ENCODE measurements around the gene KRTAP4-5.
"Not testable (repeated sequence)": the region's sequence is repeated elsewhere in the genome, so short reads cannot be mapped to it uniquely, and the experiment has no call there.

KRTAP4-5 gene

DNA sequence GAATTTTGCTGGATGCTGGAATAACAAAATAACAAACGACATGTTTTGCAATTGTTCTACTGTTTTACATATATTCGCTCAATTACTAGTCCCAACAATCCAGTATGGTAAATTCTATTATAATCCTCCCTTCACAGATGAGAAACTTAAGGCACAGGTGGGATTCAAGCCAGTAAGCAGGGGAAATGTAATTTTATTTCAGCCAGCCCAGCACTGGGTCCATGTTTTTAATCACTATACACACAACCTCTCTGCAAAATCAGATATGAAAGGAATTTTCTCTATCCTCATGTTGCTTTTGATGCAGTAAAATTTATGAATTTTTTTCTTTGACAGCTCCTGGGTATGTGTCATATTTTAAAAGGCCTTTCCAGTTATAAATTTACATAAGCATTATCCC lies 4.4 kb downstream of the KRTAP4-5 start:
- no peak for DNase-seq

DNA sequence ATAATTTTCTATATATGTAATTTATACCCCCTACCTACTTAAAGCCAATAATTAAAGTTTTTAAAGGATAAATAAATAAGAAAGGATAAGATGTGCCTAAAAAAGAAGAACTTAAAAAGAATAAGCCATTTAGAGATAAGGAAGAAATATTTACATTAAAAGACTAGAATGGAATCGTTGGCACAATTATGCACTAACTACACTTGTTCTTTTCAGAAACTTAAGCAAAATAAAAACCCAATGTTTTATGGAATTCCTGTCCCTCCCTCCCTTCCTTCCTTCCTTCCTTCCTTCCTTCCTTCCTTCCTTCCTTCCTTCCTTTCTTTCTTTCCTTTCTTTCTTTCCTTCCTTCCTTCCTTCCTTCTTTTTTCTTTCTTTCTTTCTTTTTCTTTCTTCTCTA lies 4.8 kb downstream of the KRTAP4-5 start:
- DNase-seq, result no peak

DNA sequence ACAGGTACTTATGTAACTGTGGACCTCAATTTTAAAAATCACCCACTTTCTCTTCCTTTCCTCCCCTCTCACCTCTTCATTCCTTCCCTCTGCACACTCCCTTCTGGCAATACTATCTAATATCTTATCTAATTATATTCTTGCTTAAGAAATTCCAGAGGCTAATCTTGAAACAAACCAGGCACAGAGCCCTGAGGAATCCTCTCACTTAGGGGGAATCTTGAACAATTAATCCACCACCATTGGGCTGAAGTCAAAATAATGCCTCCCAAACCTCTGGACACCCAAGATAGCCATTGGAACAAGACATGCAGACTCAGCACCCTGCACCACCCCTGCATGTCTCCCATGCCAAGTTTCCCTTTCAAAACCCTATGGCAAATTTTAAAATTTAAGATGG lies 8.3 kb downstream of the KRTAP4-5 start:
- no peak for DNase-seq

DNA sequence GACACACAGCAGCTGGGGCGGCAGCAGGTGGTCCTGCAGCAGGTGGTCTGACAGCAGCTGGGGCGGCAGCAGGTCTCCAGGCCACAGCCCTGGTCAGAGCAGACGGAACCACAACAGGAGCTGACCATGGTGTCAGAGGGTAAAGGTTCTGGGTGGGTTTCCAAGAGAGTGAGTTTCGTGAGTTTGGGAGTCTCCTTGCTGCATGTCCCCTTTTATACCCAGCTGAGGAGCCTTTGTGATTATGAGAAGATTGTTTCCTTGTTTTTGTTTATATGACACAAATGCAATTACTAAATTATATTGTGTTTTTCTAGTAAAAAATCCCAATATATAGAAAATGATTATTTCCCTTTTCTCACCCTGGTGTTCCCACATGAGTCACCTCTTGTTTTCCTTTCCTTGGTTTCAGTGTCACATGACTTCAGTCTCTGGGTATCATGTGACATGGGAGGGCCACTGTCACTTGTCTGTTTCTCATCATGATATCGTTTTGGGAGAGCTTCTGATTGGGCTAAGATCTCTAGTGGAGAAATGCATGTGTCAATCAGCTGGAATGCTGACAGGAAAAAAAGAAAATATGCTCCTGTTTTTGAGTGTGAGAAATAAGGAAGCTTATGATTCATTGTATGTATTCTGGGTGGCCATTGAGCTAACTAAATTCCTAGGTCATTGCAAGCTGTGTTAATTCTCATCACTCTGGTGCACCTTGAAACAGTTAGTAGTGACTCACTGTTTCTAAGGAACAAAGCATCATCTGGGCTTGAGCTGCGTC lies 9.1 kb downstream of the KRTAP4-5 start, which contains the start of gene KRTAP4-6:
Gene KRTAP4-6 (minus strand): TSS at position 185 of the 772 bp plus-strand sequence. CDS start 57 bp downstream, at position 128.
- DNase-seq, result peak; percentile 86

DNA sequence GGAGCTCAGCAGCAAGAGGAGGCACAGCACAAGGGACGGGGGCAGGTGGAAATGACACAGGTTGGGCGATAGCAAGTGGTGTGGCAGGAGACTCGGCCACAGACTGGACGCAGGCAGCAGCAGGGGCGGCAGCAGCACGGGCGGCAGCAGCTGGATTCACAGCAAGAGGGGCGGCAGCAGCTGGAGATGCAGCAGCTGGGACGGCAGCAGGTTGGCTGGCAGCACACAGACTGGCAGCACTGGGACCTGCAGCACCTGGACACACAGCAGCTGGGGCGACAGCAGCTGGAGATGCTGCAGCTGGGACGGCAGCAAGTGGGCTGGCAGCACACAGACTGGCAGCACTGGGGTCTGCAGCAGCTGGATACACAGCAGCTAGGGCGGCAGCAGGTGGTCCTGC lies 9.8 kb downstream of the KRTAP4-5 start:
- DNase-seq, result not testable (repeated sequence)

DNA sequence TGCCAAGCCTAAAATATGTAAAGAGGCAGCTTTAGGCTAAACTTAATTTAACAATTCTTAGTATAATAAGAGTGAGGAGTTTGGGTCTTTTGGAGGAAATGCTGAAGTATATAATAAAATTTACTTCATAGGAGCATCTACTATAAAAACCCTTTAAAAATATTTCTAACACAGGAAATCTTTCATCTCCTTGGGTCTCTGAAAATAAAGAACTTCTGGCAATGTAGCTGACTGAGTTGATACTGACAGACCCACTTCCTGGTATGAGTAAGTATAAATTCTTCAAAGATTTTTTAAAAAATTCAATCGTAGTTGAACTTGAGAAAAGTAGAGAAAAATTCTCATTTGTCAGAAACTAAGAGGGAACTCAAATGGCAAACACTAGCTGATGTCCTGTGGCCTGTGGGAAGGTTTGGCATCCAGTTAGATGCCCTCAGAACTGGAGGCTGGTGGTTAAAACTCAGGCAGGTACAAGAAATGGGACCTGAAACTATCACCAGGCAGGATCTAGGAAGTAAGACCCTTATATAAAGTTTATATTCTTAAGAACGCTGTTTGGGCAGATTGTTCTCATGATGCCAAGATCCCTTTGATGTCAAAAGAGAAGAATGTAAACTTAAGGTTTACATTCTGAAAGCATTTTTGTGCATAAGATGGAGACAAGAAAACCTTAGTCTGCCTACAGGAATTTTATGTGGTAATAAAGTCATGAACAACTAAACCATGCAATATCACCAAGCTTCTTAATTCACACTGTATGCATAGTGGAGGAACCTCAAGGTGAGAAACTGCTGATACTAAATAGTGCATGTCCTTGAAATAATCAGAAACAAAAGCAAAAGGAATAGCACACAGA lies 15.5 kb downstream of the KRTAP4-5 start:
- DNase-seq, result no peak

DNA sequence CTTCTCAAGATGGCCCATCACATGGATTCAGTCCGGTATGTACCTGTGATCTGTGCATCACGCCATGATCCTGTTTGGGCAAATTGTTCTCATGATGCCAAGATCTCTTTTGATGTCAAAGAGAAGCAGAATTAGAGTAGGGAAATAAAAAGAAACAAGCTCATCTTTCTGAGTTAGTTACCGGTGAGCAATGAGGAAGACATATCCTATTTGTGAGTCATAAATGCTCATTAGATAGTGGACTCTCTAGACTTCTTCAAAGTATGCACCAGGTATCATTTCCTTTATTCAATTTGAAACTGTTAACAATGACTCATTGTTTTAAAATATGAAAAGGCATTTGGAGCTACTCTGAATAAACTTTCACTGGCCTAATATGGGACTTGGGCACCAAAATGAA lies 17.6 kb downstream of the KRTAP4-5 start:
- DNase-seq, result peak; percentile 73

DNA sequence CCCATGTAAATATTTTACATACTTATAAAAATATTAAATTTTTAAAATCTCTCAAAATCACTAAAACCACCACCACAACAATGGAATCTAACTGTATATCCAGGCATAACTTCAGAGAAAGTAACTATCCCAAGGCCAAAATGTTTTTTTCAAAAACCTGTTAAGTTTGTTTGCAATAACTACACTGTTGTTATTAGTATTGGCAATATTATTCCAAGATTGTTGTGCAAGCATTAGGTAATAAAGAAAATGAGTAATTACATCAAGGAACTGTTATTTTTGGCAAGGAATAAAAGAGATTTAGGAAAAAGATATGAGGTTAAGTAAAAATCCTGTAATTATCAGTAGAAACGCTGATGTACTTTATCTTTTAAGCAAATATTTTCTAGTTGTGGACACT lies 22.3 kb downstream of the KRTAP4-5 start:
- DNase-seq, result no peak

DNA sequence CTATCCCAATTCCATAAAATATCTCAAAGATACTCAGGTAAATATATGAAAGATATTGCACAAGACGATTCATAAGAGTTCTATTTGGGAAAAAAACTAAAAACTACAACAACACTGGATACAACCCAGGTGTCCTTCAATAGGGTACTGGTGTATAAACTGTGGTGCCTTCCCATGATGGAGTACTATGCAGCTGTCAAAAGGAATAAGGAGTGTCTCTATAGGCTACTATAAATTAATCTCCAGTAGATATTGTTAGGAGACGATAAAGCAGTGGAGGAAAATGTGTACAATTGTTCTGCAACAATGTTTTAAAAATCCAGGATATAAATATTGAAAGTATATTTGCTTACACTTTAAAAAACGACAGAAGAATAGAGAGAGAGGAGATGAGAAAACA lies 23.2 kb downstream of the KRTAP4-5 start:
- DNase-seq, result no peak

DNA sequence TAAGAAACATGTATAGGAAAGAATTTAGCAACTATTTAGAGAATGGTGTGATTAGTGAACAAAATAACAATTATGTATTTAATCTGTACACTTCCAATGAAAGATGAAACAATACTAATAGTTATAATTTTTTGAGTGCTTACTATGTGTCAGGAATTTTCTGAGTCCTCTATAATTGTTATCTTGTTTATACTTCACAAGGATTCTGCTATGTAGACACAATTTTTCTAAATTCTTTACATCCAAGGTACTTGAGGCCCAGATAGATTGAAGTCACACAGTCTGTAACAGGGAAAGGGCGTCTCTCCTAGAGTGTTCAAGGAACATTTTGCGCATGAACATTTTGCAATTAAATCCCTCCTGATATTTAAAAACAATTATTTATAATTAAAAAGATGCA lies 24.6 kb downstream of the KRTAP4-5 start:
- no peak for DNase-seq

DNA sequence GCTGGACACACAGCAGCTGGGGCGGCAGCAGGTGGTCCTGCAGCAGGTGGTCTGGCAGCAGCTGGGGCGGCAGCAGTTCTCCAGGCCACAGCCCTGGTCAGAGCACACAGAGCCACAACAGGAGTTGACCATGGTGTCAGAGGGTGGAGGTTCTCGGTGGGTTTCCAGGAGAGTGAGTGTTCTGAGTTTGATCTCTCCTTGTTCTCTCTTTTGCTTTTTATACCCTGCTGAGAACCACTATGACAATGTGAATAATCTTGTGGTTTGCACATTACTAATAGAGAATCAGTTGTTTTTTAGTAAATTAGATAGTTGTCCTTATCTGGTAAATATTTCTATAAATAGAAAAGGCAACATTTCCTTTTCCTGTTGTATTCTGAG lies 25.6 kb downstream of the KRTAP4-5 start, which contains the start of gene KRTAP4-12:
Gene KRTAP4-12 (minus strand): TSS at position 192 of the 381 bp plus-strand sequence. CDS start 60 bp downstream, at position 132.
- not testable (repeated sequence) for DNase-seq

DNA sequence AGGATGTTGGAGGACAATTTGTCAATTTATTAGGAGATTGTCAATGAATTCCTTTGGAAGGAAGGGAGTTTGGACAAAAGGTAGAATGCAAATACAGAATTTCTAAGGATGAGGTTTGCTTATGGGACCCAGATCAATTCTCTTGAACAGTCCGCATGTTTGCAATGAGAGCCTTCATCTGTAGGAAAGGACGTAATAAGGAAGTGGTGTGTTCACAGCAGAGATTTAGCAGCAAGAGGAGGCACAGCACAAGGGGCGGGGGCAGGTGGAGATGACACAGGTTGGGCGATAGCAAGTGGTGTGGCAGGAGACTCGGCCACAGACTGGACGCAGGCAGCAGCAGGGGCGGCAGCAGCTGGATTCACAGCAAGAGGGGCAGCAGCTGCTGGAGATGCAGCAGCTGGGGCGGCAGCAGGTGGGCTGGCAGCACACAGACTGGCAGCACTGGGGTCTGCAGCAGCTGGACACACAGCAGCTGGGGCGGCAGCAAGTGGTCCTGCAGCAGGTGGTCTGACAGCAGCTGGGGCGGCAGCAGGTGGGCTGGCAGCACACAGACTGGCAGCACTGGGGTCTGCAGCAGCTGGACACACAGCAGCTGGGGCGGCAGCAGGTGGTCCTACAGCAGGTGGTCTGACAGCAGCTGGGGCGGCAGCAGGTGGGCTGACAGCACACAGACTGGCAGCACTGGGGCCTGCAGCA lies 26.2 kb downstream of the KRTAP4-5 start:
- not testable (repeated sequence) for DNase-seq

DNA sequence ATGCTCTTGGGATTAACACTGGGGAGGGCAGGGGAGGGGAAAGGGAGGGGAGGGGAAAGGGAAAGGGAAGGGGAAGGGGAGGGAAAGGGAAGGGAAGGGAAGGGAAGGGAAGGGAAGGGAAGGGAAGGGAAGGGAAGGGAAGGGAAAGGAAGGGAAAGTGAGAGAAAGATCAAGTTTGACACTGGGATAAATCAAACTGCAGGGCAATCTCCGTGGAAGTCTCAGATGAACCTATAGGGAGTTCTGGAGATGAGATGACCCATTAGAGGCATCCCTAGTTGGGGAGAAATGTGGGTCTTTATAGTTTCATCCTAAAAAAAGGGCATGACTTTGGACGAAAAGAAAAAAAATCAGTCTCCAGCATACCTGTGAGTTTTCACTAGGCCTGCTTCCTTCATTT lies 27.9 kb downstream of the KRTAP4-5 start:
- no peak for DNase-seq

DNA sequence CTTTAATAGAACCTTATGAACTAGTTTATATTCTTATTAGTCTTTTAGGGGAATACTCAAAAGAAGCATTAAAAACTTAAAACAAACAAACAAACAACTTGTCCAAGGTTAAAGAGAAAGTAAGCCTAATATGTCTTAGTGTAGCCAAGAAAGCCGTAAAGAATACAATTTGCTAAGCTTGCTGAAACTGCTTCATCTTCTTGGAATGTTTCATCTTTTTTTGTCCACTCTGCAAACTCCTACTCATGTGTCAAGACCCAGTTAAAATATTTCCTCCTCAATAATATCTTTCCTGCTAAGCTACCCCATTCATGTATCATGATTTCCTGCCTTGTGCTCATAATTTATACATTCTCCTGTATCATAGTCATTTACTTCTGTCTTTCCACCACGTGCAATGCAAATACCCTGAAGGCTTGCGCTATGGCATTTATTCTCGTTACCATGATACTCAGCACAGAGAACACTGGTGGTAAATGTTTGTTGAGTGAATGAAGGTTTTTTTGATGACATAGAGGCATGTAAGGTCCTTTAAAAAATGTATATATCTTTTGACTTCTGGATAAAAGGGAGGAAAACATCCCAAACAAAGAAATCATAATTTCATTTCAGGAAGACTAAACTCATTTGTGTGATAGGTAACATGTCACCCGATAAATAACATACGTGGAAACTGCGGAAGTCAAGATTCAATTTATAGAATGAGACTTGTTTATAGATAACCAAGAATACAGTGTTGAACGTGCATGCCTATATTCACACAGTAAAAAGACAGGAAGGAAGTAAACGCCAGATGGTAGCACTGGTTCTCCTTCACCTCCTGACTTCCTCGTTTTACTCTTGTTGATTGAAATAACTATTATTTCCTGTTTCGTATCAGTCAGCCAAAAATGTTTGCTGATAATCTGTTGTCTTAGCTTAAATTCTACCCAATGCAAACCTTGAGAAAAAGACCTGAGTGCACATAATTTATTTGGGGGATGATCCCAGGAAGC lies 29.6 kb downstream of the KRTAP4-5 start:
- DNase-seq, result peak; percentile 83

DNA sequence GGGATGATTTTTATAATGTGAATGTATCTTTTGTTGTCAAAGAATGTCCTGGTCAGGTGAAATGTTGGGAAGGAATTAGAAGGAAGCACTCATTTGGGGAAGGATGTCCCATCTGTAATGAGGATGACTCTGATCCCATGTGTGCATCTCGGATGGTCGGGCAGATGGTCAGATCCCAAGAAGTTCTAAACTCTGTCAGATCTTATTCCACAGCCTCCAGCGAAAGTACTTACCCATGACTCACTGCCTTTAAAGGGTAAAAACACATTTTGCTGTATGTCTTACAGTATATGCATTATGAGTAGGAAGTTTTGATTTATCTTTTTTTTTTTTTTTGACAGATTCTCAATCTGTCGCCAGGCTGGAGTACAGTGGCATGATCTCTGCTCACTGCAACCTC lies 30.9 kb downstream of the KRTAP4-5 start:
- peak; percentile 82 for DNase-seq

DNA sequence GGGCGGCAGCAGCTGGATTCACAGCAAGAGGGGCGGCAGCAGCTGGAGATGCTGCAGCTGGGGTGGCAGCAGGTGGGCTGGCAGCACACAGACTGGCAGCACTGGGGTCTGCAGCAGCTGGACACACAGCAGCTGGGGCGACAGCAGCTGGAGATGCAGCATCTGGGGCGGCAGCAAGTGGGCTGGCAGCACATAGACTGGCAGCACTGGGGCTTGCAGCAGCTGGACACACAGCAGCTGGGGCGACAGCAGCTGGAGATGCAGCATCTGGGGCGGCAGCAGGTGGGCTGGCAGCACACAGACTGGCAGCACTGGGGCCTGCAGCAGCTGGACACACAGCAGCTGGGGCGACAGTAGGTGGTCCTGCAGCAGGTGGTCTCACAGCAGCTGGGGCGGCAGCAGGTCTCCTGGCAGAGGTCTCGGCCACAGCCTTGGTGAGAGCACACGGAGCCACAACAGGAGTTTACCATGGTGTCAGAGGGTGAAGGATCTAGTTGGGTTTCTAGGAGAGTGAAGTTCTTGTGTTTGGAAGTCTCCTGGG lies 31.7 kb downstream of the KRTAP4-5 start, which contains the start of gene KRTAP4-11:
Gene KRTAP4-11 (minus strand): TSS at position 528 of the 541 bp plus-strand sequence. CDS start 58 bp downstream, at position 470.
- DNase-seq, result not testable (repeated sequence)

DNA sequence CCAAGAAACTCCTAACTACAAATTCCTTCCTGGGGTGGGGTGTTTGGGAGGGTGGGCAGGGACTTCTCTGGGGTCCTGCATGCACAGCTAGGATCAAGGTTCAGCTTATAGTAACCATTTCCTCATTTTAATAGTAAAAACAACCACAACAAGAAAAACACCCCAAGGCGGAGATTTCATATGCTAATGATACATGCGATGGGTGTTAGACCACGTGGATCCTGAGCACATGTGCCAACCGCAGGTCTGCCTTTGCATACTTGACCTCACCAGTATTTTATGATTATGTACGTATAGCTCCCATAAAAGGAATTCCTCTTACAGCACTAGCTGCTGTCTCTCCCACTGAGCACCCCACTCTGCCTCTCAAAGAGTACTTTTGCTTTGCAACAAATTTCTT lies 33.3 kb downstream of the KRTAP4-5 start:
- DNase-seq, result peak; percentile 66

DNA sequence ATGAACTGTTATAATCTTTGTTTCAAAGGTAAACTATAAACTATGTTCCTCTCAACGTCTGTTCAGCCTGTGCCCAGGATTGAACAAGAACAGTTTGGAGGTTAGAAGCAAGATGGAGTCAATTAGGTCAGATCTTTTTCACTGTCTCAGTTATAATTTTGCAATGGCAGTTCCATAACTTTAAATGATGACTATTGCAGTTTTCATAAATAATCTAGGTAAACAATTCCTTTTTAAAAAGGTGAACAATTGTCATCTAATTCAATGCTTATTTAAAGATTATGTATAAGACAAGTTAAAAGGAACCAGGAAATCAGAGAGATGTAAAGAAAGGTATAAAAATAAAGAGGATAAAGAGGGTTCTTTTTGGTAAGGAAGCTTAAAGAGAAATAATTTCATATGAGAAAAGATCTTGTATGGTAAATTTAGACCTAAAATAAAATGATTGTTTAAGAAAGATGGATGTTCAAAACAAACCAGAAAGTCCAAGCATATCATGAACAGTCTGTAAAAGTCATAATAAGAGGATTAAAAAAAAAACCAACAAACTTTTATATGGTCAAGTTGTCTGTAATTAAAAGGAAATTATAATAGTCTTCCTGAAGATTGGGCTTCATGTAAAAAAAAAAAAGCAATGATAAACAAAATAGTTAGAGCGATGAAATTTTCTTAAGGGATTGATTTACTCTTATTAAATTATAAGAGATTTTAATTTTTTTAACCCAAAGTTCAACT lies 38.3 kb downstream of the KRTAP4-5 start:
- no peak for DNase-seq

DNA sequence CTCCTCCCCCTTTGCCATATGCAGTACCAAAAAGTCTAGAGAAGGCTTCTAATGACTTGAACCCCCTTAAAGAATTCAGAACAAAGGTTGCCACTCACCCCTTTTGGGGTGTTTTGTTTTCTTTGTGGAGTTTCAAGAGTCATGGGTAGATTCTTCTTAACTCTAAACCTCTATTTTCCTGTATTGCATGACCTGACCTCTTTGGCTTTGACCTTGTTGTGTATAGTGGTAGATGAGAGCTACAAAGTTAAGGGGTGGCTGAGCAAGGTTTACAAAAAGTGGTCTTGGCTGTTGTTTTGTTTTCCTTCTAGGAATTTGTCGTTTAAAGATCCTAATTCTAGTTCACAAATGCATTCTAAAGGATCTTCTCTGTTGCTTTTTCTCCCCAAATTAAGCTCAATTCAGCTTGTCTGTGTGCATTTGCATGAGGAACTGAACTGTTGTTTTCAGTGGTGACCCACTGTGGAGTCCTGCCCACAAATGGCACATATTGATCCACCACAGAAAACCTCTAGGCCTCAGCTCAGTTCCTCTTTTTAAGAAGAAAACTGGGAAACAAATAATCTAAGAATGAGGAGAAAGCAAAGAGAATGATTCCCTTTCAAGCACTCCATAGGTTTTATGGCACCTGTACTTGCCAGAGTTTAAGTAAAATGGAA lies 40.8 kb downstream of the KRTAP4-5 start:
- DNase-seq, result not testable (repeated sequence)

DNA sequence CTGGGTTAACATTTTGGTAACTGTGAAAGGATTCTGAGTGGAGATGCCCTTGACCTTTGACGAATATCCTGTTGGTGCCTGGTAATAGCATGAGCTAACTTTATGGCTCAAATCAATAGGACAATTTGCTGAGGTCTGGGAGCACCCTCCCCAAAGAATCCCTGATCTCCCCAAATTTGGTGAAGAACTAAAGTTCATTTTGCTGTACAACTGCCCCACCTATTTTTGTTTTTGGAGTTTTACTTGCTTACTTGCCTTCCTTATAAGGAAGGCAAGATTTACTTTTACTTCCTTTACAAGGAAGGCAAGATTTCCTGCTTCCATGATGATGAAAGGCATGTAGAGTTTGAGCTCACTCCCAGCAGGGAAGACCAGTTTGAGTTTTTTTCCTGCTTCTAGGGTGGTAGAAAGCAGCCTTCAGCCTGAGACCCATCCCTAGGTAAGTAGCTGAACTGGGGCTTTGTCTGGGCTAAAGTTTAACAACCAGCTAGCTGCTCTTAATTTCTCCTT lies 41.6 kb downstream of the KRTAP4-5 start:
- peak; percentile 33 for DNase-seq

All from EL (cell line).